WTC11 (cell line): Measurements from ENCODE around the gene MRPS6.

Source experiments
- AR ChIP-seq: fragments of 250-450 bp; sonication (Bioruptor Pico); IDR thresholded peaks from 2 replicates; pipeline ENCODE4 v1.9.0; 2021; ENCODE audit warnings: mild to moderate bottlenecking
- CTCF ChIP-seq: fragments of 200-600 bp; IDR thresholded peaks from 2 replicates; pipeline ENCODE4 v1.8.0; 2022; ENCODE audit warnings: antibody characterized with exemption
- JAZF1 ChIP-seq: fragments of 250-450 bp; sonication (Bioruptor Pico); IDR thresholded peaks from 2 replicates; pipeline ENCODE4 v1.9.0; 2021; ENCODE audit warnings: moderate library complexity, mild to moderate bottlenecking, inconsistent platforms
- TEAD4 ChIP-seq: sonication (generic); formaldehyde crosslinking; IDR thresholded peaks from 2 replicates; pipeline ENCODE4 v1.8.0; 2022; ENCODE audit warnings: mild to moderate bottlenecking, missing genetic modification reagents
- USF2 ChIP-seq: sonication (generic); formaldehyde crosslinking; IDR thresholded peaks from 2 replicates; pipeline ENCODE4 v1.8.1; 2023; ENCODE audit warnings: mild to moderate bottlenecking, missing genetic modification reagents, moderate library complexity
- ZBTB21 ChIP-seq: sonication (generic); formaldehyde crosslinking; IDR thresholded peaks from 2 replicates; pipeline ENCODE4 v1.8.1; 2023; ENCODE audit warnings: mild to moderate bottlenecking, missing genetic modification reagents, borderline replicate concordance
- ZNF121 ChIP-seq: sonication (generic); formaldehyde crosslinking; IDR thresholded peaks from 2 replicates; pipeline ENCODE4 v1.8.0; 2023; ENCODE audit warnings: missing genetic modification reagents

- no peak for TF ChIP-seq USF2 (CRISPR knock-in tag)
- TF ChIP-seq JAZF1 (CRISPR knock-in tag), result no peak
- TF ChIP-seq CTCF, result no peak
- TF ChIP-seq TEAD4 (CRISPR knock-in tag), result no peak
- TF ChIP-seq ZBTB21, result no peak
- no peak for TF ChIP-seq ZNF121
- TF ChIP-seq AR, result no peak
Measured at GRCh38 chr21:34091032-34091431, 17.7 kb downstream of the MRPS6 start.
